ENCODE results near the gene NMNAT2. TPM values are rescaled to one million over a fixed set of nuclear protein-coding genes. Genes with fewer than 3 reads are reported as not detected.

Gene NMNAT2
- total RNA-seq, 1 experiment from 2014 or later: not detected

GRCh38 chr1:183443466-183443865 lies 25.3 kb upstream of the NMNAT2 start:
- TF ChIP-seq SP1 (IDR thresholded peaks at IDR 0.05; ENCODE audit: low read depth): no peak
- no peak for TF ChIP-seq EGR1 (IDR thresholded peaks at IDR 0.05; ENCODE audit: low read depth)
- TF ChIP-seq CBX3 (IDR thresholded peaks at IDR 0.05; ENCODE audit: low read depth): no peak
- TF ChIP-seq RAD21 (IDR thresholded peaks at IDR 0.05; ENCODE audit: low read depth): no peak
- no peak for TF ChIP-seq ATF3 (IDR thresholded peaks at IDR 0.05)
- no peak for TF ChIP-seq ZBTB33 (IDR thresholded peaks at IDR 0.05; ENCODE audit: extremely low read depth, insufficient replicate concordance, low read length)
- TF ChIP-seq TCF7L2 (IDR thresholded peaks at IDR 0.05; ENCODE audit: borderline replicate concordance, extremely low read depth, insufficient read depth, insufficient read length): no peak
- no peak for TF ChIP-seq CEBPB (IDR thresholded peaks at IDR 0.05; ENCODE audit: low read depth)
- TF ChIP-seq ZNF274 (IDR thresholded peaks at IDR 0.05; ENCODE audit: low read depth, low read length): no peak
- TF ChIP-seq CTCF (IDR thresholded peaks at IDR 0.05 in 2 of 3, conservative IDR thresholded peaks at IDR 0.05 in 1 of 3; ENCODE audit: borderline replicate concordance in 1 of 3, insufficient read depth in 1 of 3, low read depth in 2 of 3, low read length in 2 of 3): no peak
- TF ChIP-seq POLR2AphosphoS5 (IDR thresholded peaks at IDR 0.05; ENCODE audit: low read depth, low read length): no peak
- no peak for TF ChIP-seq EZH2 (IDR thresholded peaks at IDR 0.05)
- TF ChIP-seq ZFX (IDR thresholded peaks at IDR 0.05): no peak
- TF ChIP-seq MAX (IDR thresholded peaks at IDR 0.05): no peak
- no peaks in the 10 kb centered on the region for H3K27me3 ChIP-seq (ENCODE audit: insufficient read depth, low read length)
- ATAC-seq (no peak), DNase-seq (ENCODE audit: low read depth, low spot score) (no peak)
- ChIA-PET RAD21 (ENCODE audit: low non-redundant PET in 1 of 2, low total read pairs in 2 of 2, uncharacterized antibody in 2 of 2, unreplicated experiment in 2 of 2) (no interaction called here), POLR2A (no interaction called here), CTCF (no interaction called here)
- H3K36me3 ChIP-seq (ENCODE audit: control insufficient read depth in 1 of 2, insufficient read depth in 2 of 2, low read length in 2 of 2): no peaks in the 10 kb centered on the region
- H3K4me3 ChIP-seq (replicated peaks in 1 of 2; ENCODE audit: low read depth in 1 of 2, low read length in 2 of 2): no peak overlapping the region
- no peaks in the 10 kb centered on the region for H4K20me1 ChIP-seq (ENCODE audit: insufficient read depth)
- no peak overlapping the region for H3K4me2 ChIP-seq (ENCODE audit: low read length)
- H2AFZ ChIP-seq (ENCODE audit: low read depth, low read length, poor library complexity, severe bottlenecking): no peak overlapping the region
- H3K27ac ChIP-seq (ENCODE audit: low read depth, low read length): no peak overlapping the region
- no peaks in the 10 kb centered on the region for H3K9me3 ChIP-seq (ENCODE audit: control insufficient read depth in 1 of 2, insufficient read depth in 1 of 2, low read depth in 1 of 2, low read length in 2 of 2)
- no peaks in the 10 kb centered on the region for H3K79me2 ChIP-seq (ENCODE audit: insufficient read depth, low read length)
- no peak overlapping the region for H3K9ac ChIP-seq (ENCODE audit: low read length)
- BruUV-seq (replicated peaks): no TSS peak
- intact Hi-C loops (cut with micrococcal nuclease): no loop called here
- H3K4me1 ChIP-seq (ENCODE audit: control insufficient read depth in 1 of 2, insufficient read depth in 2 of 2, low read length in 2 of 2): no peaks in the 10 kb centered on the region
- H3K9me2 ChIP-seq (ENCODE audit: insufficient read depth): no peaks in the 10 kb centered on the region

Measured in HCT116 (cell line).